ENCODE data around the gene PAXX.

PAXX gene

DNA sequence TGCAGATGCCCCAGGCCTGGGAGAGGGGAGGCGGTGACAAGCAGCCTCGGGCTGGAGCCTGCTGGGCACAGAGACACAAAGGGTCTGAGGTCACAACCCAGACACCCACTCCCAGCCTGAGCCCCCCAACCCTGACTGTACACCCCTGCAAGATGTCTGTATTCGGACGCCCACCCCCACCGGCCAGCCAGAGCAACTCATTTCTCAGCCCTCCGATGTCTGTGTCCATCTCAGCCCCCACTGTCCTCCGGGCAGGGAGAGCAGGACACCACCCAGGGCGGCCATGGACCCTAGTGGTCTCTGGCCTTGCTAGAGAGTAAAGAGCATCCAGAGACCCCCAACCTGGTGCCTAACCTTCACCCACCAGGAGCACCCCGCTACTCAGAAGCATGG lies 36.3 kb upstream of the PAXX start:
- TF ChIP-seq, protein P1, sequence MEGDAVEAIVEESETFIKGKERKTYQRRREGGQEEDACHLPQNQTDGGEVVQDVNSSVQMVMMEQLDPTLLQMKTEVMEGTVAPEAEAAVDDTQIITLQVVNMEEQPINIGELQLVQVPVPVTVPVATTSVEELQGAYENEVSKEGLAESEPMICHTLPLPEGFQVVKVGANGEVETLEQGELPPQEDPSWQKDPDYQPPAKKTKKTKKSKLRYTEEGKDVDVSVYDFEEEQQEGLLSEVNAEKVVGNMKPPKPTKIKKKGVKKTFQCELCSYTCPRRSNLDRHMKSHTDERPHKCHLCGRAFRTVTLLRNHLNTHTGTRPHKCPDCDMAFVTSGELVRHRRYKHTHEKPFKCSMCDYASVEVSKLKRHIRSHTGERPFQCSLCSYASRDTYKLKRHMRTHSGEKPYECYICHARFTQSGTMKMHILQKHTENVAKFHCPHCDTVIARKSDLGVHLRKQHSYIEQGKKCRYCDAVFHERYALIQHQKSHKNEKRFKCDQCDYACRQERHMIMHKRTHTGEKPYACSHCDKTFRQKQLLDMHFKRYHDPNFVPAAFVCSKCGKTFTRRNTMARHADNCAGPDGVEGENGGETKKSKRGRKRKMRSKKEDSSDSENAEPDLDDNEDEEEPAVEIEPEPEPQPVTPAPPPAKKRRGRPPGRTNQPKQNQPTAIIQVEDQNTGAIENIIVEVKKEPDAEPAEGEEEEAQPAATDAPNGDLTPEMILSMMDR (IDR thresholded peaks at IDR 0.05; ENCODE audit: extremely low read depth, missing control alignments), result no peak
- no peak for DNase-seq (ENCODE audit: low spot score)

DNA sequence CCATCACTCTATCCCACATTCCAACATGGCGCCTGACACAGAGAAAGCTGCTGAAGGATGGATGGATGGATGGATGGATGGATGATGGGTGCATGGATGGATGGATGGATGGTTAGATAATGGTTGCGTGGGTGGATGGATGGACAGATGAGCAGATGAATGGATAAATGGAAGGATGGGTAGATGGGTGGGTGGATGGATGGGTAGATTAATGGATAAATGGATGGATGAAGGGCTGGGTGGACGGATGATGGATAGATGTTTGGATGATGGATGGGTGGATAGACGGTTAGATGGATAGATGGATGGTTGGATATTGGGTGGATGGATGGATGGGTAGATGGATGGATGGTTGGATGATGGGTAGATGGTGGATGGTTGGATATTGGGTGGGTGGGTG lies 35.6 kb upstream of the PAXX start:
- no peak for DNase-seq (ENCODE audit: low spot score)
- TF ChIP-seq, protein P1 (IDR thresholded peaks at IDR 0.05; ENCODE audit: extremely low read depth, missing control alignments), result no peak

DNA sequence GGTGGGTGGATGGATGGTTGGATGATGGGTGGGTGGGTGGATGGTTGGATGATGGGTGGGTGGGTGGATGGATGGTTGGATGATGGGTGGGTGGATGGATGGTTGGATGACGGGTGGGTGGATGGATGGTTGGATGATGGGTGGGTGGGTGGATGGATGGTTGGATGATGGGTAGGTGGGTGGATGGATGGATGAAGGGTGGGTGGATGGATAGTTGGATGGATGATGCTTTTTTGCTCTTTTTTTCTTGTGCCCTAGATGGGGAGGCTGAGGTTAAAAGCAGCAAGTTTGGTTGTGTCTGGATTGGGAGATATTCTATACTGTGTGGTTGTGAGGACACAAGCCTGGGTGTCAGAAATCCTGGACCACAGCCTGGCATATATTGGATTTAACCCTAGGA lies 34.8 kb upstream of the PAXX start:
- TF ChIP-seq, protein P1 (IDR thresholded peaks at IDR 0.05; ENCODE audit: extremely low read depth, missing control alignments), result no peak
- no peak for DNase-seq (ENCODE audit: low spot score)

DNA sequence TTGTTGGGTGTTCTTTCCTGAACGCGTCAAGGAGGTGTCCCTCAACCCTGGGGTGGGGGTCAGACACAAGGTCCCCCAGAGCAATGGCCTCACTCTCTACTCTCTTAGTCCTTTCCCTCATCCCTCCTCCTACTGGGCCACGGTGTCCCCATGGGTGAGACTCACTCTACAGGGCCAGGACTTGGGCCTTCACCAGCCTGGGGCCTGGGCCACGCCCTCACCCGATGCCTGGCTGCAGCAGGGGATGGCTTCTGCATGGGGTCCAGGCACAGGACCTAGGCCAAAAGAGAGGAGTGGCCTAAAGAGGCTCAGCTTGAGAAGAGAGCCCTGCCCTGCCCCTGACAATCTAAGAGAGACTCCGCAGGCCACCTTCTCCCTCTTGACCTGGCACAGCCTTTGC lies 34.3 kb upstream of the PAXX start:
- TF ChIP-seq, protein P1 (IDR thresholded peaks at IDR 0.05; ENCODE audit: extremely low read depth, missing control alignments), result no peak
- DNase-seq (ENCODE audit: low spot score), result no peak

DNA sequence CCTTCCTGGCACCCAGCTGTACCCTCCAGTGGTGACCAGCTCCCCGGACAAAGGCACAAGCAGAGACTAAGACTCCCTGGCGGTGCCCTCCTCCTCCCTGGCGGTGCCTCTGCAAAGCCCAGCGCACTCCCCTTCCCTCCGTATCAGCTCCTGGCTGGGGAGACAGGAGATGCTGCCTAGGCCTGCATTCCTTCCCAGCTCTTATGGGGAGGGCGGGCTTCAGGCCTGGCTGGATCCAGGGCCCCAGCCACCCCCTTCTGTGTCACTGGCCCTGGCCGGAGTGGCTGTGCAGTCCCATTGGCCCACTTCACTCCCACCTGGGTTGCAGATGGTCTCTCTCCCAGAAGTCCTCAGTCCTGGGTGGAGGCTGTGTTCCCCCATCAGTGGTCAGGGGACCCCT lies 33.7 kb upstream of the PAXX start:
- TF ChIP-seq, protein P1 (IDR thresholded peaks at IDR 0.05; ENCODE audit: extremely low read depth, missing control alignments), result no peak
- no peak for DNase-seq (ENCODE audit: low spot score)

DNA sequence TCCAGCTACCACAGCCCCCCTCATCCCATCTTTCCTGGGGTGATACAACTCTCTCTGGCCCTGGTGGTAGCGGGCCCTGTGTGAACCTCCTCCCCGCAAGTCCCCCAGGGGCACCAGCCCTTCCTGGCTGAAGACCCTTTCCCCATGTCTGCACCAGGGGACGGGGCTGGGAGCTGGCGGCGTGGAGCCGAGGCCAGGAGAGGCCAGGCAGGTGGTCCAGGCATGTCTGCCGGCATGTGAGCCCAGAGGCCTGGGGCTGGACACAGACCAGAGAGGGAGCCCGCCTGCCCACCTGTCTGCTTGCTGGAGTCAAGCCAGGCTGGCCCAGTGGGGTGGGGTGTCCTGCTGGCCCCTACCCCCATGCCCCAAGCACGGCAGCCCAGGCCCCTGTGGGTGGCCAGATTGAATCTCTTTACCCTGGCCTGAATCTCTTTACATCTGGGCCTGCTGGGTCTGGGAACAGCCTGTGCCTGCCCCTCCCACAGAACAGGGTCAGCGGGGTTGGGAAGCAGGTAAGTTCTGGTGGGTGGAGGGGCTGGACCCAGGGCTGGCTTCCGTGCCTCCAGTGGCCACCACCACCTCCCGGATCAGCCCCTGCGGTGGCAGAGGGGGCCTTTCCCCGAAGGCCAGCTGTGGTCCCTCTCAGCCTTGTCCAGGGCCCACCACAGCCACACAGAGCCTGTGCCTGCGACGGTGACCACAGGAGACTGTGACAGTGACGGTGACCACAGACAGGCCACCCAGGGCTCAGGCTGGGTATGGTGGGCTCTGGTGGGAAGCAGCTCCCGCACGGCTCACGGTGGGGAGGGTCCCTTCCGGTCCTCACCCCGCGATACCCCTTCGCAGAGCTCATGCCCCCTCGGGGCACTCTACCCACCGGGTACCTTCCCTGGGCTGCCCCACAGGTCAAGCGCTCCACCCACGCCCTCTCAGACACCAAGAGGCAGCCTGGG lies 33.0 kb upstream of the PAXX start:
- TF ChIP-seq, protein P1 (IDR thresholded peaks at IDR 0.05; ENCODE audit: extremely low read depth, missing control alignments), result no peak
- no peak for DNase-seq (ENCODE audit: low spot score)

DNA sequence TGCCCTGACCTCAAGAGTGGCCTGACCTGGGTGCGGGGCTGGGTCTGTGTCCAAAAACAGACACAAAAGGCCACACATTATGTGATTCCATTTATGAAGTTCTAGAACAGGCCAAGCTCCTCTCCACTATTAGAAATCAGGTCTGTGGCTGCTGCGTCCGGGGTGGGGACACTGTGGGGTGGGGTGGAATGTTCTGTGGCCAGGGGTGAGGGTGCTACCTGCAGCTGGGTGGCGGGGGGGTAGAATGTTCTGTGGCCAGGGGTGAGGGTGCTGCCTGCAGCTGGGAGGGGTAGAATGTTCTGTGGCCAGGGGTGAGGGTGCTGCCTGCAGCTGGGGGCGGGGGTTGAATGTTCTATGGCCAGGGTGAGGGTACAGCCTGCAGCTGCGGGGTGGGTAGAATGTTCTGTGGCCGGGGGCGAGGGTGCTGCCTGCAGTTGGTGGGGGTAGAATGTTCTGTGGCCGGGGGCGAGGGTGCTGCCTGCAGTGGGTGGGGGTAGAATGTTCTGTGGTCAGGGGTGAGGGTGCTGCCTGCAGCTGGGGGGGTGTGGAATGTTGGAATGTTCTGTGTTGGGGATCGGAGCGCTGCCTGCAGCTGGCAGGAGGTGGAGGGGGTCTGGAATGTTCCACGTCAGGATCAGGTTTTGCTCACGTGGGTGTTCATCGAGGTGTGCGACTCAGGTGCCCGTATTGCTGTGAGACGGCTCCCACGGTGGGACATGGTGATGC lies 31.8 kb upstream of the PAXX start:
- no peak for DNase-seq (ENCODE audit: low spot score)
- TF ChIP-seq, protein P1 (IDR thresholded peaks at IDR 0.05; ENCODE audit: extremely low read depth, missing control alignments), result no peak
